Measurements from ENCODE around the gene P2RY2.

P2RY2 gene

GRCh38 chr11:73218106-73218829 is at the start of gene P2RY2:
Gene P2RY2 (plus strand): TSS chr11:73218281. CDS start chr11:73234160, 15,879 bp downstream.
- DNase-seq = peak; percentile 83

GRCh38 chr11:73168925-73169579 is 49.0 kb upstream of the P2RY2 start:
- no peak for DNase-seq

- no peak for DNase-seq
These were observed 47.9 kb upstream of the P2RY2 start for GRCh38 chr11:73170140-73170539.

GRCh38 chr11:73171436-73172161 is 46.5 kb upstream of the P2RY2 start:
- DNase-seq = no peak

GRCh38 chr11:73172992-73173656 is 45.0 kb upstream of the P2RY2 start:
- no peak for DNase-seq

GRCh38 chr11:73173755-73174494 is 44.2 kb upstream of the P2RY2 start:
- DNase-seq = no peak

GRCh38 chr11:73174495-73174791 is 43.6 kb upstream of the P2RY2 start:
- DNase-seq = no peak

- no peak for DNase-seq
These were observed 42.4 kb upstream of the P2RY2 start for GRCh38 chr11:73175551-73176144.

GRCh38 chr11:73176145-73176873 is 41.8 kb upstream of the P2RY2 start:
- DNase-seq = no peak

GRCh38 chr11:73176874-73177155 is 41.3 kb upstream of the P2RY2 start:
- no peak for DNase-seq

- no peak for DNase-seq
These were observed 40.7 kb upstream of the P2RY2 start for GRCh38 chr11:73177380-73177777.

- DNase-seq = peak; percentile 78
These were observed 40.1 kb upstream of the P2RY2 start for GRCh38 chr11:73177778-73178539.

- no peak for DNase-seq
These were observed 39.4 kb upstream of the P2RY2 start for GRCh38 chr11:73178681-73179080.

- DNase-seq = no peak
These were observed 35.2 kb upstream of the P2RY2 start for GRCh38 chr11:73182824-73183321.

GRCh38 chr11:73184953-73185671 is 33.0 kb upstream of the P2RY2 start:
- DNase-seq = peak; percentile 79

GRCh38 chr11:73185680-73186293 is 32.3 kb upstream of the P2RY2 start:
- no peak for DNase-seq

- no peak for DNase-seq
These were observed 31.7 kb upstream of the P2RY2 start for GRCh38 chr11:73186294-73186850.

- DNase-seq = no peak
These were observed 31.2 kb upstream of the P2RY2 start for GRCh38 chr11:73186886-73187285.

- DNase-seq = no peak
These were observed 30.2 kb upstream of the P2RY2 start for GRCh38 chr11:73187854-73188253.
